Uterus (tissue), 4 donors: Measurements from ENCODE around the gene TXLNA. TPM values are rescaled to one million over a fixed set of nuclear protein-coding genes. Genes with fewer than 3 reads are reported as not detected.
"Not testable (repeated sequence)": the region's sequence is repeated elsewhere in the genome, so short reads cannot be mapped to it uniquely, and the experiment has no call there.

ENCODE experiments used
- DNase-seq, 2 donors: peaks; one replicate each; pipeline ENCODE4 v3.0.0-alpha.2; 2019 to 2020
- H3K27ac ChIP-seq, 2 donors: fragments of 200-600 bp; sonication (generic); 1 replicate in 1 of 2; 2 replicates in 1 of 2; pipeline ENCODE4 v1.5.1; 2016 to 2018
- H3K27me3 ChIP-seq, 2 donors: fragments of 200-600 bp; sonication (generic); one replicate each; pipeline ENCODE4 v1.5.1; 2018 to 2019; ENCODE audit warnings: control low read depth in 1 of 2
- H3K36me3 ChIP-seq, 2 donors: fragments of 200-600 bp; sonication (generic); one replicate each; pipeline ENCODE4 v1.5.1; 2019; ENCODE audit warnings: control low read depth in 1 of 2
- H3K4me1 ChIP-seq, 2 donors: fragments of 200-600 bp; sonication (generic); one replicate each; pipeline ENCODE4 v1.5.1; 2018 to 2019; ENCODE audit warnings: control low read depth in 1 of 2
- H3K4me3 ChIP-seq, 2 donors: fragments of 200-600 bp; sonication (generic); 1 replicate in 1 of 2; 2 replicates in 1 of 2; pipeline ENCODE4 v1.5.1; 2018 to 2019; ENCODE audit warnings: mild to moderate bottlenecking in 1 of 2
- H3K9me3 ChIP-seq, 2 donors: fragments of 200-600 bp; sonication (generic); one replicate each; pipeline ENCODE4 v1.5.1; 2019; ENCODE audit warnings: control low read depth in 1 of 2
- POLR2A ChIP-seq, 2 donors: fragments of 450-650 bp; IDR thresholded peaks; one replicate each; pipeline ENCODE4 v1.6.1; 2016; ENCODE audit warnings: antibody characterized with exemption in 2 of 2, mild to moderate bottlenecking in 1 of 2, moderate library complexity in 1 of 2
- intact Hi-C: fragments of 100-400 bp; cut with DNase I; formaldehyde crosslinking; loops from one replicate; pipeline ENCODE4 v1.15.1; 2023; ENCODE audit warnings: low total_unique reads
- total RNA-seq, 4 donors: library from RNA; depleted of rRNA in 3 of 4; stranded (reverse); fragments of >200 nt in 3 of 4; gene quantifications; one replicate each; pipeline versions ENCODE4 v1.1.0 to v1.2.4, GENCODE V29; 2014 to 2023
- TF ChIP-seq, protein P1 (sequence below), 4 experiments: fragments of 200-600 bp in 2 of 4; fragments of 450-650 bp in 2 of 4; sonication (generic) in 2 of 4; IDR thresholded peaks; one replicate each; pipeline ENCODE4 v1.5.1; 2016 to 2019; ENCODE audit warnings: antibody characterized with exemption in 4 of 4, mild to moderate bottlenecking in 2 of 4, moderate library complexity in 1 of 4
- donor health status: DM: yes; HTN: yes; CAD: no.

The TXLNA gene
- total RNA-seq, 4 donors from 2014 or later = 14.1 to 60.1 (median 40.4) TPM

DNA sequence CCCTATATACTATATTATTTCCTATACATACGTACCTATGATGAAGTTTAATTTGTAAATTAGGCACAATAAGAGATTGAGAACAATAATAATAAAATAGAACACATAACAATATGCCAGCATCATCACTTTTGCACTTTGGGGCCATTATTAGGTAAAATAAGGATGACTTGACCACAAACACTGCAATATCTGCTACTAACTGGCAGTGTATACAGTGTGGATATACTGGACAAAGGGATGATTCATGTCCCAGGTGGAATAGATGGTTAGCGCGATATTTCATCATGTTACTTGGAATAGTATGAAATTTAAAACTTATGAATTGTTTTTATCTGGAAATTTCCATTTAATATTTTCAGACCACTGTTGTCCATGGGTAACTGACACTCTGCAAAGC lies 35.4 kb upstream of the TXLNA start:
- no peaks in the 10 kb centered on the region for H3K4me1 ChIP-seq
- TF ChIP-seq, protein P1, sequence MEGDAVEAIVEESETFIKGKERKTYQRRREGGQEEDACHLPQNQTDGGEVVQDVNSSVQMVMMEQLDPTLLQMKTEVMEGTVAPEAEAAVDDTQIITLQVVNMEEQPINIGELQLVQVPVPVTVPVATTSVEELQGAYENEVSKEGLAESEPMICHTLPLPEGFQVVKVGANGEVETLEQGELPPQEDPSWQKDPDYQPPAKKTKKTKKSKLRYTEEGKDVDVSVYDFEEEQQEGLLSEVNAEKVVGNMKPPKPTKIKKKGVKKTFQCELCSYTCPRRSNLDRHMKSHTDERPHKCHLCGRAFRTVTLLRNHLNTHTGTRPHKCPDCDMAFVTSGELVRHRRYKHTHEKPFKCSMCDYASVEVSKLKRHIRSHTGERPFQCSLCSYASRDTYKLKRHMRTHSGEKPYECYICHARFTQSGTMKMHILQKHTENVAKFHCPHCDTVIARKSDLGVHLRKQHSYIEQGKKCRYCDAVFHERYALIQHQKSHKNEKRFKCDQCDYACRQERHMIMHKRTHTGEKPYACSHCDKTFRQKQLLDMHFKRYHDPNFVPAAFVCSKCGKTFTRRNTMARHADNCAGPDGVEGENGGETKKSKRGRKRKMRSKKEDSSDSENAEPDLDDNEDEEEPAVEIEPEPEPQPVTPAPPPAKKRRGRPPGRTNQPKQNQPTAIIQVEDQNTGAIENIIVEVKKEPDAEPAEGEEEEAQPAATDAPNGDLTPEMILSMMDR (IDR thresholded peaks at IDR 0.05) = no peak
- no peak for TF ChIP-seq POLR2A (IDR thresholded peaks at IDR 0.05)
- no peaks in the 10 kb centered on the region for H3K27me3 ChIP-seq
- H3K9me3 ChIP-seq = no peaks in the 10 kb centered on the region
- DNase-seq = no peak
- H3K4me3 ChIP-seq = no peak overlapping the region
- H3K27ac ChIP-seq = peak overlapping the region in 1 of 2 donors; percentile 29
- H3K36me3 ChIP-seq = no peaks in the 10 kb centered on the region
- intact Hi-C loops = no loop called here

DNA sequence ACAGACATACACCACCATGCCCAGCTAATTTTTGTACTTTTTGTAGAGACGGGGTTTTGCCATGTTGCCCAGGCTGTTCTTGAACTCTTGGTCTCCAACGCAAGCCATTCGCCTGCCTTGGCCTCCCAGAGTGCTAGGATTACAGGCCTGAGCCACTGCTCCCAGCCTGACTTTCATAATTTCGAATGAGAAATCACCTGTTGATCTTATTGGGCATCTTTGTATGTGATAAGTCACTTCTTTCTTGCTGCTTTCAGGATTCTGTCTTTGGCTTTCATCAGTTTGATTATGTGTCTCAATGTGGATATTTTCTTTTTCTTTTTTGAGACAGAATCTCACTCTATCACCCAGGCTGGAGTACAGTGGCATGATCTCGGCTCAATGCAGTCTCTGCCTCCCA lies 31.7 kb upstream of the TXLNA start:
- H3K36me3 ChIP-seq, intact Hi-C loops, H3K4me3 ChIP-seq, H3K27ac ChIP-seq, H3K4me1 ChIP-seq, H3K9me3 ChIP-seq, DNase-seq, H3K27me3 ChIP-seq: not testable (repeated sequence)

DNA sequence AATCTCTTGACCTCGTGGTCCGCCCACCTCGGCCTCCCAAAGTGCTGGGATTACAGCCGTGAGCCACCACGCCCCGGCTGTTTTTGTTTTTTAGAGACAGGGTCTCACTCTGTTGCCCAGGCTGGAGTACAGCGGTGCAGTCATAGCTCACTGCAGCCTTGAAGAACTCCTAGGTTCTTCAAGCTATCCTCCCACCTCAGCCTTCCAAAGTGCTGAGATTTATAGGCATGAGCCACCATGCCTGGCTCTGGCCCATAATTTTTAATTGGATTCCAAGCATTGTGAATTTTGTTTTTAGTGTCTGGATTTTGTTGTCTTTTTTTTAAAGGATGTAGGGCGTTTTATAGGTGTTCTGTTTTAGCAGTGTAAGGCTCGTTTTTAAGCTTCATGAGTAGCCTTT lies 28.6 kb upstream of the TXLNA start:
- Histone ChIP-seq H3K4me1 (peaks cover 5 to 6% of the 10 kb centered on the region in 2 donors), H3K9me3 (no peaks in the 10 kb centered on the region), H3K27ac (peak overlapping the region; percentile 49 to 69), H3K4me3 (no peak overlapping the region), H3K27me3 (no peaks in the 10 kb centered on the region), H3K36me3 (no peaks in the 10 kb centered on the region)
- DNase-seq = peak in 1 of 2 donors; percentile 32
- intact Hi-C loops = no loop called here
- TF ChIP-seq, protein P1 (IDR thresholded peaks at IDR 0.05) = no peak
- TF ChIP-seq POLR2A (IDR thresholded peaks at IDR 0.05) = no peak

DNA sequence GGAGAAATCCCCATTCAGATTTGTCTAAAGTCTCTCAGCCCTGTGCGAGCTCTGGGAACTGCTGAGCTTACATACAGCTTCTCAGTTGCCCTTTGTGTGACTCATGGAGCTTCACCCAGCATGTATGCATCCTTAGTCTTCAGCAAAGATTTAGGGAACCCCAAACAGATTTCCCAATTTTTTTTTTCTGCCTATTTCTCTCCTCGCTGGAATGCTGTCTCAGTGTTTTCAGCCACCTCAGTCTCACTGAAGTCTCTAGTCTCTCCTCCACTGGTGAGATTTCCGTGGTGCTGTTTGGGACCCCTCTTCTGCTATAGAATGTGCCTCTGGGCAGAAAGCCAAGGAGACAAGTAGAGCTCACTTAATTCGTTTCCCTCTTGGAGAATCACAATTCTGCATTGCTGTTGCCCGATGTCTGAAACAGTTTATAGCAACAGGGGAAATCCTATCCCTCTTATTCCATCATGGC lies 28.1 kb upstream of the TXLNA start:
- no peaks in the 10 kb centered on the region for H3K27me3 ChIP-seq
- intact Hi-C loops = no loop called here
- no peaks in the 10 kb centered on the region for H3K36me3 ChIP-seq
- TF ChIP-seq POLR2A (IDR thresholded peaks at IDR 0.05) = no peak
- TF ChIP-seq, protein P1 (IDR thresholded peaks at IDR 0.05) = no peak
- peak overlapping the region; percentile 49 to 69 for H3K27ac ChIP-seq
- DNase-seq = no peak
- peaks cover 5 to 6% of the 10 kb centered on the region in 2 donors for H3K4me1 ChIP-seq
- H3K9me3 ChIP-seq = no peaks in the 10 kb centered on the region
- H3K4me3 ChIP-seq = no peak overlapping the region

DNA sequence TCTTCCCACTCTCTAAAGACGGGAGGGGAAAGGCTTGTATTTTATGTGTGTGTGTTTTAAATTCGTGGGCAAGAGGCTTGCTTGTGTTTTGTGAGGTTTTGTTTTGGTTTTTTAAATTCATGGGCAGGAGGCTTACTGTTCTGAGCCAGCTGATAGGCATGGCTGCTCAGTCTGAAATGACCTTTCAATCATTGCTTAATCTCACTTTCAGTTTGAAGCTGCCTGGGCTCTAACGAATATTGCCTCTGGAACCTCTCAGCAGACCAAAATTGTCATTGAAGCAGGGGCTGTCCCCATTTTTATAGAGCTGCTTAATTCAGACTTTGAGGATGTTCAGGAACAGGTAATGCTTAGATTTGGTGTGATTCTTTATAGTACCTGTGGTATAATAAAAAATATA lies 20.3 kb upstream of the TXLNA start:
- Histone ChIP-seq H3K9me3 (no peaks in the 10 kb centered on the region), H3K36me3 (no peaks in the 10 kb centered on the region)
- intact Hi-C loops = no loop called here

More for the DNA sequence above, 20.3 kb upstream of the TXLNA start:
- H3K4me3 ChIP-seq = no peak overlapping the region
- no peaks in the 10 kb centered on the region for H3K4me1 ChIP-seq
- TF ChIP-seq, protein P1 (IDR thresholded peaks at IDR 0.05) = no peak
- no peak for TF ChIP-seq POLR2A (IDR thresholded peaks at IDR 0.05)
- no peak overlapping the region for H3K27ac ChIP-seq
- no peak for DNase-seq
- H3K27me3 ChIP-seq = no peaks in the 10 kb centered on the region
